Limb (tissue), 2 donors: ENCODE results near the gene ADSL.

Experiments
- DNase-seq, 2 donors: peaks; one replicate each; pipeline ENCODE4 v3.0.0-alpha.2; 2016; ENCODE audit errors: extremely low spot score in 2 of 2

Gene ADSL

GRCh38 chr22:40404251-40405177 is 58.2 kb downstream of the ADSL start:
- DNase-seq = no peak

GRCh38 chr22:40405178-40406062 is 59.1 kb downstream of the ADSL start:
- DNase-seq = no peak

GRCh38 chr22:40406063-40406890 is 60.0 kb downstream of the ADSL start:
- no peak for DNase-seq

- DNase-seq = no peak
Measured at GRCh38 chr22:40407021-40407761, 60.9 kb downstream of the ADSL start.

GRCh38 chr22:40407831-40408717 is 61.8 kb downstream of the ADSL start:
- DNase-seq = no peak

GRCh38 chr22:40408718-40409612 is 62.7 kb downstream of the ADSL start:
- DNase-seq = no peak

- DNase-seq = no peak
Measured at GRCh38 chr22:40409613-40410113, 63.4 kb downstream of the ADSL start.

- DNase-seq = no peak
Measured at GRCh38 chr22:40410272-40410671, 64.0 kb downstream of the ADSL start.

- no peak for DNase-seq
Measured at GRCh38 chr22:40410731-40411505, 64.6 kb downstream of the ADSL start.

GRCh38 chr22:40411506-40411861 is 65.2 kb downstream of the ADSL start:
- no peak for DNase-seq

GRCh38 chr22:40412441-40412840 is 66.1 kb downstream of the ADSL start:
- no peak for DNase-seq

- no peak for DNase-seq
Measured at GRCh38 chr22:40413873-40414272, 67.6 kb downstream of the ADSL start.

GRCh38 chr22:40414311-40414710 is 68.0 kb downstream of the ADSL start:
- DNase-seq = no peak

- no peak for DNase-seq
Measured at GRCh38 chr22:40414838-40415505, 68.7 kb downstream of the ADSL start.

GRCh38 chr22:40415531-40416266 is 69.4 kb downstream of the ADSL start:
- no peak for DNase-seq

GRCh38 chr22:40416267-40416570 is 69.9 kb downstream of the ADSL start:
- no peak for DNase-seq

- DNase-seq = no peak
Measured at GRCh38 chr22:40416636-40417035, 70.3 kb downstream of the ADSL start.
